HEK293T (cell line): ENCODE measurements around the gene ERCC1.

Source experiments
- ARNT ChIP-seq: fragments of 450-650 bp; IDR thresholded peaks from 2 replicates; pipeline ENCODE4 v1.6.1; 2017; ENCODE audit warnings: mild to moderate bottlenecking
- BHLHE40 ChIP-seq: fragments of 450-650 bp; IDR thresholded peaks from 2 replicates; pipeline ENCODE4 v1.6.1; 2016; ENCODE audit warnings: mild to moderate bottlenecking, moderate library complexity, borderline replicate concordance
- CTBP1 ChIP-seq: fragments of 450-650 bp; IDR thresholded peaks from 2 replicates; pipeline ENCODE4 v1.6.1; 2016; ENCODE audit warnings: borderline replicate concordance
- ELF4 ChIP-seq: fragments of 450-650 bp; IDR thresholded peaks from 2 replicates; pipeline ENCODE4 v1.6.1; 2017; ENCODE audit warnings: antibody characterized with exemption
- FOXK2 ChIP-seq: fragments of 450-650 bp; IDR thresholded peaks from 2 replicates; pipeline ENCODE4 v1.6.1; 2016; ENCODE audit warnings: mild to moderate bottlenecking
- FOXM1 ChIP-seq: fragments of 450-650 bp; IDR thresholded peaks from 2 replicates; pipeline ENCODE4 v1.6.1; 2017; ENCODE audit warnings: mild to moderate bottlenecking, borderline replicate concordance
- HDGF ChIP-seq: fragments of 450-650 bp; IDR thresholded peaks from 2 replicates; pipeline ENCODE4 v1.6.1; 2017; ENCODE audit warnings: antibody characterized with exemption, borderline replicate concordance
- L3MBTL2 ChIP-seq: fragments of 450-650 bp; conservative IDR thresholded peaks from 2 replicates; pipeline ENCODE4 v1.6.1; 2016; ENCODE audit warnings: mild to moderate bottlenecking
- LEF1 ChIP-seq: fragments of 450-650 bp; IDR thresholded peaks from 2 replicates; pipeline ENCODE4 v1.6.1; 2017; ENCODE audit warnings: mild to moderate bottlenecking, borderline replicate concordance
- PKNOX1 ChIP-seq: fragments of 450-650 bp; IDR thresholded peaks from 2 replicates; pipeline ENCODE4 v1.6.1; 2016
- SP1 ChIP-seq: fragments of 450-650 bp; IDR thresholded peaks from 2 replicates; pipeline ENCODE4 v1.6.1; 2017
- SUZ12 ChIP-seq: fragments of 450-650 bp; IDR thresholded peaks from 2 replicates; pipeline ENCODE4 v1.6.1; 2016; ENCODE audit warnings: mild to moderate bottlenecking
- TARDBP ChIP-seq: fragments of 450-650 bp; IDR thresholded peaks from 2 replicates; pipeline ENCODE4 v1.6.1; 2016
- ZNF384 ChIP-seq: fragments of 450-650 bp; IDR thresholded peaks from 2 replicates; pipeline ENCODE4 v1.6.1; 2016

- TF ChIP-seq SP1 (no peak), FOXM1 (no peak), SUZ12 (no peak), L3MBTL2 (no peak), BHLHE40 (no peak), ELF4 (no peak), TARDBP (no peak), CTBP1 (no peak), PKNOX1 (no peak), FOXK2 (no peak), ZNF384 (no peak), HDGF (no peak), ARNT (no peak), LEF1 (no peak)
These were observed 6.6 kb downstream of the ERCC1 start for GRCh38 chr19:45417151-45417550.
